VCaP (cell line): ENCODE measurements around the gene EYA4.

Source experiments
- H3K27ac ChIP-seq: fragments of 450-650 bp; 2 replicates; pipeline ENCODE4 v1.5.1; 2017
- TF ChIP-seq, protein P1 (sequence below): fragments of 450-650 bp; conservative IDR thresholded peaks from 2 replicates; pipeline ENCODE4 v1.5.1; 2017; ENCODE audit warnings: mild to moderate bottlenecking, moderate library complexity

The EYA4 gene

DNA sequence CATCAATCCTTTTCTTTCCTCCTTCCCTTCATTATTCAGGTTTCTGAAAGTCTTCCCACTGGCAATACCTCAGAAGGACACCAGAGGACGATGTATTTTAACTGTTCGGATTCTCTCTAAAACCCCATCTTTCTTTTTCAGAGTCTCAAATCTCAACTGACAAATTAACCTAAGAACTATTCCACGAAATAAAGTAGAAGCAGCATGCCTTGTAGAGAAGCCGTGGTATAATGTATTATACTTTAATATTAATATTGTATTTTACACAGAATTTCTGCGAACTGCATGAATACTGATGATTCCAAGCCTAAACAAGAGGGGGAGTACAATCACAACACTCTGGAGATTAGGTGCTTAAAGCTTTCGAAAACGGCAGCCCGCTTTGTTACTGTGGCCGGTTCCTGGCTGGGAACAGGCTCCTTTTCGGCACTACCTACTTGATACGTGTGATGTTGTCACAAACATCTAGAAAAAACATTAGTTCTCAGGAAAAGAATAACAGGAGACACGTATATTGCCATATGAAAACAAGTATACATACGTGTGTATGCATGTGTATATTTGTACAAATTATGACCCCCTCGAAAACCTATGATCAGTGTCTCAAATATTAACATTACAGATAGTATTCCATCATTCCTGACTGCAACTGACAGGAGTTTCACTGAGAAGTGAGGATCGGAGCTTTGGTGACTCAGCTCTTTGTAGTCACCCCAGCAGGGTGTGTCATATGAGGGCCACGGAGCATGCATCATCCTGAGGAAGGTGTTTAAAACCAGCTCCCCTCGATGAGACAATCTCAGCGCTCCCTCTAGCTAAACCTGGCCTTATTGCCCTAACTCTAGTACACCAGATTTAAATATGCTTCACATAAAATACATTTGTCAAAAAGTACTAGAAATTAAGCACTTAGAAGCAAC lies 328.1 kb downstream of the EYA4 start:
- TF ChIP-seq, protein P1, sequence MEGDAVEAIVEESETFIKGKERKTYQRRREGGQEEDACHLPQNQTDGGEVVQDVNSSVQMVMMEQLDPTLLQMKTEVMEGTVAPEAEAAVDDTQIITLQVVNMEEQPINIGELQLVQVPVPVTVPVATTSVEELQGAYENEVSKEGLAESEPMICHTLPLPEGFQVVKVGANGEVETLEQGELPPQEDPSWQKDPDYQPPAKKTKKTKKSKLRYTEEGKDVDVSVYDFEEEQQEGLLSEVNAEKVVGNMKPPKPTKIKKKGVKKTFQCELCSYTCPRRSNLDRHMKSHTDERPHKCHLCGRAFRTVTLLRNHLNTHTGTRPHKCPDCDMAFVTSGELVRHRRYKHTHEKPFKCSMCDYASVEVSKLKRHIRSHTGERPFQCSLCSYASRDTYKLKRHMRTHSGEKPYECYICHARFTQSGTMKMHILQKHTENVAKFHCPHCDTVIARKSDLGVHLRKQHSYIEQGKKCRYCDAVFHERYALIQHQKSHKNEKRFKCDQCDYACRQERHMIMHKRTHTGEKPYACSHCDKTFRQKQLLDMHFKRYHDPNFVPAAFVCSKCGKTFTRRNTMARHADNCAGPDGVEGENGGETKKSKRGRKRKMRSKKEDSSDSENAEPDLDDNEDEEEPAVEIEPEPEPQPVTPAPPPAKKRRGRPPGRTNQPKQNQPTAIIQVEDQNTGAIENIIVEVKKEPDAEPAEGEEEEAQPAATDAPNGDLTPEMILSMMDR = peak; percentile 95
- no peak overlapping the region for H3K27ac ChIP-seq

DNA sequence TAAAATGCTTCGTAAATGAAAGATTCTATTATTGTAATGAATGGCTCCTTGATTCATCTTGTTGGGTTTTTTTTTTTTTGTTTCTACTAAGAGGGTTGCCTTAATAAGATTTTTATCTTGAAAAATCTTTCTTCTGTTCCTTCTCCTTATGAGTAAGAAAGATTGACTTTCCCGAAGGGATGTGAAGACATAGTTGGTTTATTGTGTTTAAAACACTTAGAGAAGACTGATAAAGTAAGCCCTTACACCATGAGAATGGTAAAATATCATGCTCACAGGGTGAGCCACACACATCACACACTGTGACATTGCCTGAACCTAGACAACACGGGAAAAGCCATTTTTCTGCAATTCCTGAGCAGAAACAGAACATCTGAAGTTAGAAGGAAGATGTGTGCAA lies 330.5 kb downstream of the EYA4 start:
- H3K27ac ChIP-seq = no peak overlapping the region
- TF ChIP-seq, protein P1 = no peak

DNA sequence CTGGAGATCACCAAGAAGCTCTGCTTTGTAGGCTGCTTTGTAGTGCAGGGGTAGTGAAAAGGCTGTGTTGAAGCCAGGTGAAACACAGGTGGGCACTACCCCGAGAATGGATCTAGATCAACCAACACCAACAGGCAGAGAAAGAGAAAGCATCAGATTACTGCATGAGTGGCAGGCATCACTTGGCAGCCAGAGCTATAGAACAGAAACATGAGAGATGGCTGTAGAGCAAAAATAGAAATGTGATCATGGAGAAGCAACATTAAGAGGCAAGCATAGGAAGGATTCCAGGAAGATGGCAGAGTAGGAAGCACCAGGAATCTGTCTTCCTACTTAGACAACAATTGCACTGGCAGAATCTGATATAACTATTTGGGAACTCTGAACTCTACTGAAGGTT lies 336.7 kb downstream of the EYA4 start:
- H3K27ac ChIP-seq = no peak overlapping the region
- TF ChIP-seq, protein P1 = no peak
